ENCODE results near the gene CREBZF. TPM values are rescaled to one million over a fixed set of nuclear protein-coding genes. Genes with fewer than 3 reads are reported as not detected.
A peak's percentile ranks its signal among the peaks of the same experiment; 100 is the strongest.

The CREBZF gene
- total RNA-seq, 1 experiment from 2014 or later = 99.4 TPM

GRCh38 chr11:85652786-85653447 lies 12.0 kb downstream of the CREBZF start:
- CTCF ChIA-PET = no interaction called here
- BruUV-seq (replicated peaks) = no TSS peak
- Mint-ChIP-seq H3K4me3 (ENCODE audit: unreplicated experiment) (no peak overlapping the region), H3K27me3 (ENCODE audit: insufficient read depth, unreplicated experiment) (no peaks in the 10 kb centered on the region), H3K27ac (ENCODE audit: unreplicated experiment) (no peak overlapping the region), H3K4me1 (ENCODE audit: low read depth, unreplicated experiment) (peaks cover 32% of the 10 kb centered on the region), H3K36me3 (ENCODE audit: insufficient read depth, unreplicated experiment) (peaks cover 51% of the 10 kb centered on the region), H3K9me3 (ENCODE audit: unreplicated experiment) (no peaks in the 10 kb centered on the region)
- no peak for TF ChIP-seq CTCF (IDR thresholded peaks at IDR 0.05; ENCODE audit: insufficient read depth in 1 of 2, low read depth in 1 of 2, low read length in 1 of 2, severe bottlenecking in 1 of 2, unreplicated experiment in 1 of 2)
- Histone ChIP-seq H3K4me3 (ENCODE audit: low read depth, low read length) (no peak overlapping the region), H3K4me1 (peaks cover 26% of the 10 kb centered on the region), H3K9me3 (no peaks in the 10 kb centered on the region), H3K36me3 (ENCODE audit: control insufficient read depth, insufficient read depth, low read length) (peaks cover 2% of the 10 kb centered on the region; the same call in 1 of the 2 replicates), H3K27me3 (replicated peaks; ENCODE audit: control insufficient read depth, insufficient read depth, low read length) (no peaks in the 10 kb centered on the region)
- intact Hi-C loops (cut with micrococcal nuclease; ENCODE audit: unreplicated experiment) = no loop called here
- POLR2A ChIA-PET = interaction anchor here (0.8 kb wide), 1 partner anchor 18 kb away, joined by 4 read pairs; no protein-coding TSS in a partner anchor
- no peak for DNase-seq

- H3K27me3 ChIP-seq (replicated peaks; ENCODE audit: control insufficient read depth, insufficient read depth, low read length) = no peaks in the 10 kb centered on the region
- peaks cover 31% of the 10 kb centered on the region for H3K4me1 ChIP-seq
- H3K9me3 Mint-ChIP-seq (ENCODE audit: unreplicated experiment) = no peaks in the 10 kb centered on the region
- H3K4me3 ChIP-seq (ENCODE audit: low read depth, low read length) = no peak overlapping the region
- DNase-seq = no peak
- no peaks in the 10 kb centered on the region for H3K27me3 Mint-ChIP-seq (ENCODE audit: insufficient read depth, unreplicated experiment)
- H3K9me3 ChIP-seq = no peaks in the 10 kb centered on the region
- H3K4me3 Mint-ChIP-seq (ENCODE audit: unreplicated experiment) = no peak overlapping the region
- H3K4me1 Mint-ChIP-seq (ENCODE audit: low read depth, unreplicated experiment) = peaks cover 32% of the 10 kb centered on the region
- no TSS peak for BruUV-seq (replicated peaks)
- intact Hi-C loops (cut with micrococcal nuclease; ENCODE audit: unreplicated experiment) = no loop called here
- H3K27ac Mint-ChIP-seq (ENCODE audit: unreplicated experiment) = no peak overlapping the region
- CTCF ChIA-PET = interaction anchor here (0.6 kb wide), 1 partner anchor 175 kb away, joined by 3 read pairs; no protein-coding TSS in a partner anchor
- peaks cover 2% of the 10 kb centered on the region; the same call in 1 of the 2 replicates for H3K36me3 ChIP-seq (ENCODE audit: control insufficient read depth, insufficient read depth, low read length)
- H3K36me3 Mint-ChIP-seq (ENCODE audit: insufficient read depth, unreplicated experiment) = peaks cover 42% of the 10 kb centered on the region
- POLR2A ChIA-PET = no interaction called here
- no peak for TF ChIP-seq CTCF (IDR thresholded peaks at IDR 0.05; ENCODE audit: insufficient read depth in 1 of 2, low read depth in 1 of 2, low read length in 1 of 2, severe bottlenecking in 1 of 2, unreplicated experiment in 1 of 2)
Measured at GRCh38 chr11:85651118-85651517, 13.8 kb downstream of the CREBZF start.

- Histone ChIP-seq H3K4me3 (ENCODE audit: low read depth, low read length) (peak within 1 kb of the TSS; percentile 49), H3K27me3 (replicated peaks; ENCODE audit: control insufficient read depth, insufficient read depth, low read length) (no peaks in the 10 kb centered on the region), H3K36me3 (ENCODE audit: control insufficient read depth, insufficient read depth, low read length) (peaks cover 2% of the 10 kb centered on the region; the same call in 1 of the 2 replicates), H3K9me3 (no peaks in the 10 kb centered on the region), H3K4me1 (peaks cover 22% of the 10 kb centered on the region)
- no peaks in the 10 kb centered on the region for H3K27me3 Mint-ChIP-seq (ENCODE audit: insufficient read depth, unreplicated experiment)
- peak; percentile 99 for DNase-seq
- H3K27ac Mint-ChIP-seq (ENCODE audit: unreplicated experiment) = peak within 1 kb of the TSS; percentile 87
- TF ChIP-seq CTCF (IDR thresholded peaks at IDR 0.05; ENCODE audit: insufficient read depth in 1 of 2, low read depth in 1 of 2, low read length in 1 of 2, severe bottlenecking in 1 of 2, unreplicated experiment in 1 of 2) = no peak
- intact Hi-C loops (cut with micrococcal nuclease; ENCODE audit: unreplicated experiment) = loop anchor here (1.0 kb wide), 4 partner anchors 9 to 52 kb away; partner anchors contain the start of gene TMEM126B
- ChIA-PET POLR2A (interaction anchor here (0.6 to 3.2 kb wide), 12 partner anchors 10 to 923 kb away, joined by 3 to 38 read pairs (median 7); partner anchors contain the start of genes CCDC89, CREBZF, DLG2 and TMEM126B), CTCF (interaction anchor here (0.7 to 1.8 kb wide), 6 partner anchors 13 to 546 kb away, joined by 3 to 11 read pairs (median 3); partner anchors contain the start of genes CREBZF and TMEM126B)
- no peaks in the 10 kb centered on the region for H3K9me3 Mint-ChIP-seq (ENCODE audit: unreplicated experiment)
- peaks cover 36% of the 10 kb centered on the region for H3K4me1 Mint-ChIP-seq (ENCODE audit: low read depth, unreplicated experiment)
- BruUV-seq (replicated peaks) = no TSS peak
- H3K4me3 Mint-ChIP-seq (ENCODE audit: unreplicated experiment) = peak within 1 kb of the TSS; percentile 81
- H3K36me3 Mint-ChIP-seq (ENCODE audit: insufficient read depth, unreplicated experiment) = peaks cover 25% of the 10 kb centered on the region
Measured at GRCh38 chr11:85647604-85648299, 17.2 kb downstream of the CREBZF start, which contains the start of gene TMEM126A. TMEM126A (plus strand) TSS chr11:85647967; CDS start chr11:85650256, 2,289 bp downstream.
